ENCODE data around the gene PTPRG.

GRCh38 chr3:61522626-61523025 lies 38.7 kb upstream of the PTPRG start:
- TF ChIP-seq CTCF (conservative IDR thresholded peaks at IDR 0.05) (no peak), ZFX (IDR thresholded peaks at IDR 0.05) (no peak)
